ENCODE data around the gene FAM13A.
"Not testable (repeated sequence)": the region's sequence is repeated elsewhere in the genome, so short reads cannot be mapped to it uniquely, and the experiment has no call there.

FAM13A gene

DNA sequence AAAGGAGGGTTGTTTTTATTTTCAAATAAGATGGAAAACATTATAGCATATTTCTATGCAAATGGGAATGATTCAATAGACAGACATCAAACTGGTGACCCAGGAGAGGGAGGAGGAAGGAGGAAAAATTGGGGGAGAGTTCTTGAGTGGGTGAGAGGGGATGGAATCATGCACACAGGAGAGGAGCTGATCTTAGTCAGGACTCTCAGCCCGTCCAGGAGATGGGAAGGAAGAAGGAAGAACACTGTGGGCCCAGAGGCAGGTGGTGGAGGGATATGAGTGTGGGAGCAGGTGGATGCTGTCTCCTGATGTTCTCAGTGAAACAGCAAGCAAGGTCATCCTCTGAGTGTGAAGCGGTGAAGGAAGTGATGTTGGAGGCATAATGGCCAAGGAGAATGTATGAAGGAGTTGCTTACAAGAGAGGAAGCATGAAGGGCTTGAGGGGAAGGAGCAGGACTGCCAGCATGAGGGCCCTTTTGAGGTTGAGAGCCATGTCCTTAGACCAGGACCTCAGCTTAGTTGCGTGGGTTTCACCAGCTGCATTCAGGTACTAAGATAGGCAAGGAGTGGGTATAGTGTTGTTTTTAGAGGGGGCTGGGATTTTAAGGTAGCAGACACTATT lies 197.7 kb downstream of the FAM13A start:
- no peak for DNase-seq (ENCODE audit: low read depth)
- no peak overlapping the region for H3K4me3 ChIP-seq (ENCODE audit: control insufficient read depth, low read depth, low read length)
- TF ChIP-seq CTCF (IDR thresholded peaks at IDR 0.05; ENCODE audit: control insufficient read depth, insufficient read depth, low read depth, low read length, missing control alignments) = no peak

DNA sequence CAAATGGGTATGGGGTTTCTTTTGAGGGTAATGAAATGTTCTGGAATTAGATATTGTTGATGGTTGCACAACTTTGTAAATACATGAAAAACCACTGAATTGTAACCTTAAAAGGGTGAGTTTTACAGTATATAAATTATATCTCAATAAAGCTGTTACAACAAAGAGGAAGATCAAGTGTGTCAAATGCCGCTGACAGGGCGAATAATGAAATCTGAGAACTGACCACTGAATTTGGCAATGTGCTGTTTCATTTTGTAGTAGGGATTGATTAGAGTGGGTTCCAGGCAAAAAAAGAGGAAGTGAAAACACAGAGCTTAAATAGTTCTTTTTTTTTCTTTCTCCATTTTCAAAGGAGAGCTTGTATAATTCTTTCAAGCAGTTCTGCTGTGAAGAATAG lies 198.2 kb downstream of the FAM13A start:
- DNase-seq (ENCODE audit: low read depth) = no peak
- no peak overlapping the region for H3K4me3 ChIP-seq (ENCODE audit: control insufficient read depth, low read depth, low read length)
- no peak for TF ChIP-seq CTCF (IDR thresholded peaks at IDR 0.05; ENCODE audit: control insufficient read depth, insufficient read depth, low read depth, low read length, missing control alignments)

- TF ChIP-seq CTCF (IDR thresholded peaks at IDR 0.05; ENCODE audit: control insufficient read depth, insufficient read depth, low read depth, low read length, missing control alignments) = no peak
- DNase-seq (ENCODE audit: low read depth) = no peak
- H3K4me3 ChIP-seq (ENCODE audit: control insufficient read depth, low read depth, low read length) = no peak overlapping the region
Measured at GRCh38 chr4:88857588-88857987, 199.4 kb downstream of the FAM13A start.

DNA sequence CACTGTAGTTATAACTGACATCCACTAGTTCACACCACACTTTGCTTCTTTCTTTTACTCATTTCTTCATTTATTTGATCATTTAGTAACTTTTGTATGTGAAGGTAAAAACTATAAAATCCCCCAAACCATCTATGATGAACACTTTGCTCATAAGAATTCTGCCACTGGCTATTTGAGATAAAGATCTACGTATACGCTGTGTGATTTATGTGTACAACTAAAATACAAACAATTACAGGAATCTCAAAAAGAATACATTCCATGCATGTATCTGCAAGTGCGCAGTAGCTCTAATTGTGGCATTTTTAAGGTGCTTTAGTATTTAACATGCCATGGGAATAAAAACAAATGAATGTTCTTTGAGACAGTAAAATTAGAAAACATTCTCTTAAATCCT lies 202.5 kb downstream of the FAM13A start:
- H3K4me3 ChIP-seq (ENCODE audit: control insufficient read depth, low read depth, low read length) = no peak overlapping the region
- TF ChIP-seq CTCF (IDR thresholded peaks at IDR 0.05; ENCODE audit: control insufficient read depth, insufficient read depth, low read depth, low read length, missing control alignments) = no peak
- DNase-seq (ENCODE audit: low read depth) = no peak

DNA sequence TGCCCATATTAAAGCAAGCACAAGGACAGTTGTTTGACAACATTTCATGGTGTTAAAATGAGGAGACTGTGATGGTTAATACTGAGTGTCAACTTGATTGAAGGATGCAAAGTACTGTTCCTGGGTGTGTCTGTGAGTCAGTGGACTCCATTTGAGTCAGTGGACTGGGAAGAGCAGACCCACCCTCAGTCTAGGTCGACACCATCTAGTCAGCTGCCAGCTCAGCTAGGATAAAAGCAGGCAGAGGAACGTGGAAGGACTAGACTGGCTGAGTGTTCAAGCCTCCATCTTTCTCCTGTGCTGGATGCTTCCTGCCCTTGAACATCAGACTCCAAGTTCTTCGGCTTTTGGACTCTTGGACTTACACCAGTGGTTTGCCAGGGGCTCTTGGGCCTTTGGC lies 203.4 kb downstream of the FAM13A start:
- H3K4me3 ChIP-seq (ENCODE audit: control insufficient read depth, low read depth, low read length); DNase-seq (ENCODE audit: low read depth): not testable (repeated sequence)

GRCh38 chr4:88846206-88846790 lies 210.7 kb downstream of the FAM13A start:
- DNase-seq (ENCODE audit: low read depth) = no peak
- no peak overlapping the region for H3K4me3 ChIP-seq (ENCODE audit: control insufficient read depth, low read depth, low read length)

More at GRCh38 chr4:88846206-88846790, 210.7 kb downstream of the FAM13A start:
- TF ChIP-seq CTCF (IDR thresholded peaks at IDR 0.05; ENCODE audit: control insufficient read depth, insufficient read depth, low read depth, low read length, missing control alignments) = no peak

Measured in AG09309 (cell line).